H54 (cell line): Measurements from ENCODE around the gene TMEM235.

Experiments
- DNase-seq: peaks from one replicate; pipeline ENCODE4 v3.0.0; 2011; ENCODE audit warnings: low spot score, mixed read lengths; ENCODE audit not compliant: insufficient read length
- FAIRE-seq: peaks from 3 replicates; lab custom pipeline; 2011; peaks lifted over from hg19 to GRCh38; lab: Jason Lieb, UNC
- POLR2A ChIP-seq: IDR thresholded peaks from 2 replicates; pipeline ENCODE4 v1.6.1; 2011; ENCODE audit warnings: low read depth, mild to moderate bottlenecking, low read length

Gene TMEM235

DNA sequence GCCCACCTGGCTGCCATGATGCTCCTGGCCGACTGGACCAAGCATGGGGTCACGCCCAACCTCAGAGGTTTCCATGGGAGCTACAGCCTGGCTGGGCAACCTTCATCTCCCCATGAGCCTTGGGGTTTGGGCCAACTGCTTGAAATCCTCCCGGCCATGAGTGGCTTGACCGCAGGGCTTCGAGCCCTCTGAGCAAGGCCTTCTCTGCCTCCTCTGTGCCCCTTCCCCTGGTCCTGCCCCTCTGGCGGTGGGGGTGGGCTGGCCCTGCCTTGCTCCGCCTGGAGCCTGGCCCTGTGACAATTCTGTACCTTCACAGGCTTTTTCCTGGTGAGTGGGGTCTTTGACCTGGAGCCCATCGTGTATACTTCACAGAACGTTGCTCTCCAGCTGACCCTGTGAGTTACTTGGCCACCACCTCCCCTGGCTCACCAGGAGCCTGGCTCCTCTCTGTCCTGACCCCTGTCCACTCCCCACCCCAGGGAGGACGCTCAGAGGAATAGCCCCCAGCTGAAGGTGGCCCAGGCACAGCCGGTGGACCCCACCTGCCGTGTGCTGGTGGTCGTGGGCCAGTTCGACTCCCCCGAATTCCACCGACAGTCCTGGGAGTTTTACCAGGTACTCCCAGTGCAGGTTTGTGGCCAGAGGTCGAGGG lies 26.2 kb upstream of the TMEM235 start:
- FAIRE-seq: no peak

DNA sequence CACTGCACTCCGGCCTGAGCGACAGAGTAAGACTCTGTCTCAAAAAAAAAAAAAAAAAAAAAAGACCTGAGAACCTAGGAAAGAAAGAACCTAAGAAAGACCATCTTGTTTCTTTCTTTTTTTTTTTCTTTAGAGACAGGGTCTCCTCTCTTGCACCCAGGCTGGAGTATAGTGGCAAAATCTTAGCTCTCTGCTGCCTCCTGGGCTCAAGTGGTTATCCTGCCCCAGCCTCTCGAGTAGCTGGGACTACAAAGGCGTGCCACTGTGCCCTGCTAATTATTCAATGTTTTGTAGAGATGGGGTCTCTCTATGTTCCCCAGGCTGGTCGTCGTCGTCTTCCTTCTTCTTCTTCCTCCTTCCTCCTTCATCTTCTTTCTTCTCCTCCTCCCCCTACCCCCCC lies 25.1 kb upstream of the TMEM235 start:
- FAIRE-seq: no peak
- TF ChIP-seq POLR2A: no peak
- no peak for DNase-seq

More for the DNA sequence above, 26.2 kb upstream of the TMEM235 start:
- no peak for DNase-seq
- TF ChIP-seq POLR2A: no peak

DNA sequence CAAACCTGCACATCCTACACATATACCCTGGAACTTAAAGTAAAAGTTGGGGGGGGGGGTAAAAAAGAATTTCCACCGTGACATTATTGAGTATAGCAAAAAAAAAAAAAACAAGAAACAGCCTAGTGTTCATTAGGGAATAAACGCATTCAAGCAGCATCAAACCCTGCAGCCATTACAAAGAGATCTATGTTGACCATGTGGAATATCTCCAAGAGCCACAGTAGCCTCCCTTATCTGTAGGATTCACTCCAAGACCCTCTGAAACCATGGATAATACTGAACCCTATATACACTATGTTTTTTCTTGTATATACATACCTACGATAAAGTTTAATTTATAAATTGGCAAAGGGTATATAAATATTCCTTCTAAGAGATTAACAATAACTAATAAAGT lies 22.9 kb upstream of the TMEM235 start:
- no peak for DNase-seq
- no peak for FAIRE-seq
- TF ChIP-seq POLR2A: no peak

GRCh38 chr17:78210111-78210510 lies 21.3 kb upstream of the TMEM235 start:
- FAIRE-seq (no peak), DNase-seq (no peak)
- TF ChIP-seq POLR2A: no peak

GRCh38 chr17:78211032-78211431 lies 20.4 kb upstream of the TMEM235 start:
- TF ChIP-seq POLR2A: no peak
- FAIRE-seq (no peak), DNase-seq (no peak)

DNA sequence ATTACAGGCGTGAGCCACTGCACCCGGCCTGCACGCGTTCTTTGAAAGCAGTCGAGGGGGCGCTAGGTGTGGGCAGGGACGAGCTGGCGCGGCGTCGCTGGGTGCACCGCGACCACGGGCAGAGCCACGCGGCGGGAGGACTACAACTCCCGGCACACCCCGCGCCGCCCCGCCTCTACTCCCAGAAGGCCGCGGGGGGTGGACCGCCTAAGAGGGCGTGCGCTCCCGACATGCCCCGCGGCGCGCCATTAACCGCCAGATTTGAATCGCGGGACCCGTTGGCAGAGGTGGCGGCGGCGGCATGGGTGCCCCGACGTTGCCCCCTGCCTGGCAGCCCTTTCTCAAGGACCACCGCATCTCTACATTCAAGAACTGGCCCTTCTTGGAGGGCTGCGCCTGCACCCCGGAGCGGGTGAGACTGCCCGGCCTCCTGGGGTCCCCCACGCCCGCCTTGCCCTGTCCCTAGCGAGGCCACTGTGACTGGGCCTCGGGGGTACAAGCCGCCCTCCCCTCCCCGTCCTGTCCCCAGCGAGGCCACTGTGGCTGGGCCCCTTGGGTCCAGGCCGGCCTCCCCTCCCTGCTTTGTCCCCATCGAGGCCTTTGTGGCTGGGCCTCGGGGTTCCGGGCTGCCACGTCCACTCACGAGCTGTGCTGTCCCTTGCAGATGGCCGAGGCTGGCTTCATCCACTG lies 17.3 kb upstream of the TMEM235 start, which contains the start of gene BIRC5:
BIRC5 (plus strand) TSS at position 238 of the 690 bp plus-strand sequence; CDS start at position 302, 64 bp downstream.
- DNase-seq (peak; percentile 90), FAIRE-seq (no peak)
- peak; percentile 67 for TF ChIP-seq POLR2A

DNA sequence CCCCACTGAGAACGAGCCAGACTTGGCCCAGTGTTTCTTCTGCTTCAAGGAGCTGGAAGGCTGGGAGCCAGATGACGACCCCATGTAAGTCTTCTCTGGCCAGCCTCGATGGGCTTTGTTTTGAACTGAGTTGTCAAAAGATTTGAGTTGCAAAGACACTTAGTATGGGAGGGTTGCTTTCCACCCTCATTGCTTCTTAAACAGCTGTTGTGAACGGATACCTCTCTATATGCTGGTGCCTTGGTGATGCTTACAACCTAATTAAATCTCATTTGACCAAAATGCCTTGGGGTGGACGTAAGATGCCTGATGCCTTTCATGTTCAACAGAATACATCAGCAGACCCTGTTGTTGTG lies 16.7 kb upstream of the TMEM235 start:
- TF ChIP-seq POLR2A: no peak
- no peak for FAIRE-seq
- no peak for DNase-seq

- FAIRE-seq: no peak
- no peak for TF ChIP-seq POLR2A
- no peak for DNase-seq
Observed at GRCh38 chr17:78219396-78220150, 11.9 kb upstream of the TMEM235 start.

DNA sequence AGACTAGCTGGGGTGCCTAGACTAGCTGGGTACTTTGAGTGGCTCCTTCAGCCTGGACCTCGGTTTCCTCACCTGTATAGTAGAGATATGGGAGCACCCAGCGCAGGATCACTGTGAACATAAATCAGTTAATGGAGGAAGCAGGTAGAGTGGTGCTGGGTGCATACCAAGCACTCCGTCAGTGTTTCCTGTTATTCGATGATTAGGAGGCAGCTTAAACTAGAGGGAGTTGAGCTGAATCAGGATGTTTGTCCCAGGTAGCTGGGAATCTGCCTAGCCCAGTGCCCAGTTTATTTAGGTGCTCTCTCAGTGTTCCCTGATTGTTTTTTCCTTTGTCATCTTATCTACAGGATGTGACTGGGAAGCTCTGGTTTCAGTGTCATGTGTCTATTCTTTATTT lies 8.4 kb upstream of the TMEM235 start:
- FAIRE-seq (no peak), DNase-seq (no peak)
- TF ChIP-seq POLR2A: no peak

DNA sequence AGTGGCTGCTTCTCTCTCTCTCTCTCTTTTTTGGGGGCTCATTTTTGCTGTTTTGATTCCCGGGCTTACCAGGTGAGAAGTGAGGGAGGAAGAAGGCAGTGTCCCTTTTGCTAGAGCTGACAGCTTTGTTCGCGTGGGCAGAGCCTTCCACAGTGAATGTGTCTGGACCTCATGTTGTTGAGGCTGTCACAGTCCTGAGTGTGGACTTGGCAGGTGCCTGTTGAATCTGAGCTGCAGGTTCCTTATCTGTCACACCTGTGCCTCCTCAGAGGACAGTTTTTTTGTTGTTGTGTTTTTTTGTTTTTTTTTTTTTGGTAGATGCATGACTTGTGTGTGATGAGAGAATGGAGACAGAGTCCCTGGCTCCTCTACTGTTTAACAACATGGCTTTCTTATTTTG lies 7.7 kb upstream of the TMEM235 start:
- no peak for DNase-seq
- TF ChIP-seq POLR2A: no peak
- no peak for FAIRE-seq

GRCh38 chr17:78224231-78225087 lies 7.0 kb upstream of the TMEM235 start:
- TF ChIP-seq POLR2A: no peak
- FAIRE-seq (no peak), DNase-seq (no peak)

DNA sequence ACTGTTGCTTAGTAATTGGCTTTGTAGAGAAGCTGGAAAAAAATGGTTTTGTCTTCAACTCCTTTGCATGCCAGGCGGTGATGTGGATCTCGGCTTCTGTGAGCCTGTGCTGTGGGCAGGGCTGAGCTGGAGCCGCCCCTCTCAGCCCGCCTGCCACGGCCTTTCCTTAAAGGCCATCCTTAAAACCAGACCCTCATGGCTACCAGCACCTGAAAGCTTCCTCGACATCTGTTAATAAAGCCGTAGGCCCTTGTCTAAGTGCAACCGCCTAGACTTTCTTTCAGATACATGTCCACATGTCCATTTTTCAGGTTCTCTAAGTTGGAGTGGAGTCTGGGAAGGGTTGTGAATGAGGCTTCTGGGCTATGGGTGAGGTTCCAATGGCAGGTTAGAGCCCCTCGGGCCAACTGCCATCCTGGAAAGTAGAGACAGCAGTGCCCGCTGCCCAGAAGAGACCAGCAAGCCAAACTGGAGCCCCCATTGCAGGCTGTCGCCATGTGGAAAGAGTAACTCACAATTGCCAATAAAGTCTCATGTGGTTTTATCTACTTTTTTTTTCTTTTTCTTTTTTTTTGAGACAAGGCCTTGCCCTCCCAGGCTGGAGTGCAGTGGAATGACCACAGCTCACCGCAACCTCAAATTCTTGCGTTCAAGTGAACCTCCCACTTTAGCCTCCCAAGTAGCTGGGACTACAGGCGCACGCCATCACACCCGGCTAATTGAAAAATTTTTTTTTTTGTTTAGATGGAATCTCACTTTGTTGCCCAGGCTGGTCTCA lies 6.2 kb upstream of the TMEM235 start:
- no peak for TF ChIP-seq POLR2A
- DNase-seq: no peak
- FAIRE-seq: no peak
